ENCODE results near the gene ADGRL2. TPM values are rescaled to one million over a fixed set of nuclear protein-coding genes. Genes with fewer than 3 reads are reported as not detected.

Gene ADGRL2
- total and polyA plus RNA-seq, 2 experiments from 2014 or later, result 38.2 to 90.3 TPM

- H3K27me3 Mint-ChIP-seq (ENCODE audit: insufficient read depth, low read depth, poor library complexity), result no peaks in the 10 kb centered on the region
- H3K9me3 Mint-ChIP-seq, result no peaks in the 10 kb centered on the region
- no peak overlapping the region for H3K4me3 ChIP-seq
- peak in 1 of 2 experiments; percentile 24; a peak in 1 of 4 replicates for TF ChIP-seq CTCF (conservative IDR thresholded peaks at IDR 0.05; ENCODE audit: low read depth in 2 of 2)
- no peak for TF ChIP-seq CREB1 (CRISPR knock-in tag; IDR thresholded peaks at IDR 0.05; ENCODE audit: low read depth)
- no peak overlapping the region for H3K4me3 Mint-ChIP-seq
- H3K27me3 ChIP-seq (ENCODE audit: insufficient read depth), result no peaks in the 10 kb centered on the region
- no peaks in the 10 kb centered on the region for H3F3A ChIP-seq (replicated peaks; ENCODE audit: low read depth)
- no peaks in the 10 kb centered on the region for H3K79me2 ChIP-seq (replicated peaks; ENCODE audit: insufficient read depth)
- peaks cover 23% of the 10 kb centered on the region for H3K4me1 Mint-ChIP-seq
- no peaks in the 10 kb centered on the region for H3K36me3 ChIP-seq (ENCODE audit: insufficient read depth)
- DNase-seq (ENCODE audit: low spot score), result no peak
- H3K36me3 Mint-ChIP-seq (ENCODE audit: low read depth), result no peaks in the 10 kb centered on the region
- ATAC-seq, result peak; percentile 65
- no peaks in the 10 kb centered on the region for H4K20me1 ChIP-seq (replicated peaks; ENCODE audit: insufficient read depth)
- H3K27ac ChIP-seq (ENCODE audit: low read depth), result no peak overlapping the region
- H3K4me1 ChIP-seq (ENCODE audit: insufficient read depth), result peaks cover 36% of the 10 kb centered on the region
- H3K4me2 ChIP-seq, result peak overlapping the region; percentile 18; the same call in 1 of the 2 replicates
- no peaks in the 10 kb centered on the region for H3K9me2 ChIP-seq (ENCODE audit: insufficient read depth)
- no peak overlapping the region for H3K27ac Mint-ChIP-seq
- H2AFZ ChIP-seq, result no peak overlapping the region
Observed at GRCh38 chr1:81780705-81781454, 19.9 kb upstream of the ADGRL2 start.

- ATAC-seq (peak; percentile 90), DNase-seq (ENCODE audit: low spot score) (peak; percentile 57)
- Histone ChIP-seq H3K79me2 (replicated peaks; ENCODE audit: insufficient read depth) (no peaks in the 10 kb centered on the region), H3K27ac (ENCODE audit: low read depth) (no peak overlapping the region), H3F3A (replicated peaks; ENCODE audit: low read depth) (no peaks in the 10 kb centered on the region), H3K27me3 (ENCODE audit: insufficient read depth) (no peaks in the 10 kb centered on the region), H3K4me1 (ENCODE audit: insufficient read depth) (peaks cover 36% of the 10 kb centered on the region), H3K9me2 (ENCODE audit: insufficient read depth) (no peaks in the 10 kb centered on the region), H3K4me3 (no peak overlapping the region), H4K20me1 (replicated peaks; ENCODE audit: insufficient read depth) (no peaks in the 10 kb centered on the region), H2AFZ (no peak overlapping the region), H3K4me2 (no peak overlapping the region), H3K36me3 (ENCODE audit: insufficient read depth) (no peaks in the 10 kb centered on the region)
- no peaks in the 10 kb centered on the region; the same call in 2 of the 3 replicates for H3K9me3 Mint-ChIP-seq
- no peak overlapping the region for H3K4me3 Mint-ChIP-seq
- peaks cover 23% of the 10 kb centered on the region for H3K4me1 Mint-ChIP-seq
- no peak overlapping the region for H3K27ac Mint-ChIP-seq
- TF ChIP-seq EZH2 (IDR thresholded peaks at IDR 0.05; ENCODE audit: low read depth, unreplicated experiment) (no peak), ZNF331 (CRISPR knock-in tag; IDR thresholded peaks at IDR 0.05; ENCODE audit: low read depth) (no peak), CTCF (conservative IDR thresholded peaks at IDR 0.05; ENCODE audit: low read depth in 2 of 2) (peak; percentile 36 to 59), CREB1 (CRISPR knock-in tag; IDR thresholded peaks at IDR 0.05; ENCODE audit: low read depth) (no peak), POLR2AphosphoS5 (IDR thresholded peaks at IDR 0.05; ENCODE audit: low read depth) (no peak)
- H3K36me3 Mint-ChIP-seq (ENCODE audit: low read depth), result peaks cover 2% of the 10 kb centered on the region; the same call in 2 of the 3 replicates
- H3K27me3 Mint-ChIP-seq (ENCODE audit: insufficient read depth, low read depth, poor library complexity), result no peaks in the 10 kb centered on the region
Observed at GRCh38 chr1:81781749-81782148, 19.0 kb upstream of the ADGRL2 start.
